NCI-H345 treated with DMSO at 0.1 percent for 48 hours (cell line): ENCODE results near the gene LBR.

Experiments
- DNase-seq: peaks from one replicate; lab custom pipeline; 2025; ENCODE audit not compliant: unreplicated experiment; lab: John Stamatoyannopoulos, UW

The LBR gene

DNA sequence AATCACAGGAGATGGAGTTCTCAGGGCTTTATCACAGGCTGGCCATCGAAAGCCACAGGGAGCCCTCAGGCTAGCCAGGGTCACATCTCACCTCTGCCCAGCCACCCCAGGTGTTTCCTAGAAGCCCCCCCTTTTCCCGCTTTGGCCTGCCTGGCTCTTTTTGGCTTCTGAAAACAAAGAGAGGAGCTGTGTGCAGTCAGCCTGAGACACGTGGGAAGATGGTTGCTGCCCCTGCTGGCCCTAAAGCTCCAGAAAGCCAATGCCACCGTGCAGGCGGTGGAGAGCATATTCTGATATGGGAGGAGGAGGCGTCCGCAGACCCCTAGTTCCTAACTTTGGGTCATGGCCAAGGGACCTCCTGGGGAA, 18.7 kb upstream of the LBR start:
- no peak for DNase-seq

DNA sequence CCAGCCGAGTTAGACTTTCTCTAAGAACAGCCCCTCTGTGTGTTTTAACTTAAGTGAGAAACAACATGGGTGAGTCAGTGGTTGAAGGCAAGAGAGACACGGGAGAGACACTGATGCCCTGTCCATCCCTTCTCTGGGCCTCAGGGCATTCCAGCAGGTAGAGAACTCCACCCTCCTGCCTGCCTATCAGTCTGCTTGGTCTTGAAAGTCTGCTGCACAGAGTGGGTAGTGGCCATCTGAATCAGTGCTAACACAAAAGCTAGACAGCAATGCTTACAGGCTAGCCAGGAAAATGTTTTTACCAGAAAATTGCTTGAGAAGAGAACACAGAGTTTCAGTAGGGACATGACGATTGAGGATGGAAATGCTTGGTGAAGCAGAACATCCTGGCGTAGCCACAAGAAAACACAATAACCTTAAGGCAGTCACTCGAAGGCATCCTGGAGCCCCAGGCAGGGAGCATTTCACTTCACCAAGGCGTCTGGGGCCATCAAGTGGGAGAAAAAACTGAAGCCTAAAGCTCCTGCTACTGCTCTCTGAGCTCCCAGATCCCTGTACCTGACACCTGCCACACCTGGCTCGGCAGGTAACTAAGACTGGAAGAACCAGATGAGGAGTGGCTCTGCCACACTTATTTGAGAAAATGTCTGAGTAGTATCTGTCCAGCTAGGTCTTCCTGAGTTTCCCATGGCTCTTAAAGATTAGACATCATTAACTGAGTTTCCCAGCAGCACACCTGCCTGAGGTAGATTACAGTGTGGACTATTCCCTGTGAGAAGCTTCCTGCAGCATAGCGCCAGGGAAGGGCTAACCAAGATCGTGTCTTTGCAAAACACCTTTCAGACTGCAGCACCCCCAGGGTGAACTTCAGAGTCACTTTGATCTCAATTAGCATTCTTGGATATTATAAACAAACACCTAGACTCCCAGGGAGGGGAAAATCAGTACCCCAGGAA, 18.1 kb upstream of the LBR start:
- DNase-seq, result no peak

GRCh38 chr1:225442123-225442505, 14.3 kb upstream of the LBR start:
- no peak for DNase-seq

- no peak for DNase-seq
These were observed 13.7 kb upstream of the LBR start for GRCh38 chr1:225441314-225442122.

DNA sequence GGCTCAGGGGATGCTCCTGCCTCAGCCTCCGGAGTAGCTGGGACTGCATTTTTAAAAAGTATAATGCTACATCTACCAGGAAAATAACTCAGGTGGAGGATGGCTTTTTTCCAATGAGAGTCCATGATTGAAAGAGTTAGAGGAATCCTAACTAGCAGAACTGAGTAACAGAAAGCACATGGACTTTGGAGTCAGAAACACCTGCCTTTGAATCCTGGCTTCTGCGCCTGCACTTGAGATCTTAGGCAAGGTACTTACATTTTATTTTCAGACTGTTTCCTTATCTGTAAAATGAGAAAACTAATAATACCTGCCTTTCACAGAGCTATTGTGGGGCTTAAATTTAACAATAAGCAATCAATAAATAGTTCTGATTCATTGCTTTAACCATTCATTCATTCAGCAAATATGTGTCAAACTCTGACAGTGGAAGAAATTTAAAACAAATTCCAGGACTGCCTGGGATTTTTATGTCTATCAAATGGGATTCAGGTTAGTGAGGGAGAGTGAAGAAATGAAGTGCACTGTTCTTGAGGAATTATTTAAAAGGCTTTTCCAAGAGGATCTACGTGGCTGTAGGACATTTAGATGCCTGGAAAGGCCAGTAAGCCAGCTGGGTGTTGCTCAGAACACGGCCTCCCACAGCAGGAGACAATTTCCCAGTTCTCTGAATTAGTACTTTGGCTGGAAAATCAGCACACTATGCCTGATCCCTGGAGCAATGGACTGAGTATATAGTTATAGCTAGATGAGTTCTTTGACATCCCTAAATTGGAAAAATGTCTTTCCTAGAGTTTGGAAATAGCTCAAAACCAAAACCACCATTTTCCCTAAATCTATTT, 12.8 kb upstream of the LBR start:
- DNase-seq, result no peak

DNA sequence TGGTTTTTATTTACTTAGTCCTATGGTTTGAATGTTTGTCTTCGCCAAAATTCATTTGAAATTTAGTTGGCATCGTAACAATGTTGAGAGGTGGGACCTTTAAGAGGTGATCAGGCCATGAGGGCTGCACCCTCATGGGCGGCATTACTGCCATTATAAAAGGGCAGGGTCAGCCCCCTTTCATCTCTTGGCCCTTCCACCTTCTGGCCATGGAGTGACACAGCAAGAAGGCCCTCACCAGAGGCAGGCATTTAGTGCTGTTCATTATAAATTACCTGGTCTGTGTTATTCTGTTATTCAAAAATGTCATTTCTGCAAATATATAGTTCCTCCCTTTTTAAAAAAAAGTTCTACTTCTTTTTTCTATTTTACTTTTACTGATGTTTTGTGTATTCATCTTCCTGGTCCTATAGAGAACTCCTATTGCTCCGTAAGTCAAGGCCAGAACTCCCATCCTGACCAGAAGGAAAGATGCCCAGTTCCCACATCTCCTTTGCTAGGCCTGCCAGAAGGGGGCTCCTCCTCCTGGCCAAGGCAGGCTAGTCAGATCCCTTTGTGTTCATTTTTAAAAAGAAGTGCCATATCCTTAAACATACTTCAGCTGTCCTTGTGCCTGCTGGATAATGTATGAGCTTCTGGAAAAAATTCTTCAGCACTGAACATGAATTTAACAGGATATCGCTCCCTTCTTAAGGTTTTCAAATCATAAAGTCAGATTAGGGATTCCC, 10.0 kb upstream of the LBR start:
- DNase-seq, result no peak

DNA sequence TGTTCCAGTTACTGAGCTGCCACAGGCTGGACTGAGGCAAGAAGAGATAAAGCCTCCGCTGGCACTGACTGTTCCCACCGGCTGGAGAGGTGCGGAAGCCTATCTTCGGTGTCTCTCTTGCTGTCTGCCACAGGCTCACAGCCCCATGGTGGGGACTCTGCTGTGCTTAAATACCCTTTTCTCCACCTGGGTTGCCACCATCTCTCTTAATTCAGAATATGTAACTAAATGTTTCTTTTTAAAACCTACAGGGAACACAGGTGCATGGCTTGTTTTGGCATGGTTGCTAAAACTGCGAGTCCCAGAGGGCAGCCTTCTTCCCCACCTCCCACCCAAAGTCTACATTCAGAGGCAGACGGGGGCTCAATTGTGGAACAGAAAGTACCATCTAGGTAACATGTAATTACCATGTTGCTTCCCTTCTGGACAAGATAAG, 8.1 kb upstream of the LBR start:
- no peak for DNase-seq

DNA sequence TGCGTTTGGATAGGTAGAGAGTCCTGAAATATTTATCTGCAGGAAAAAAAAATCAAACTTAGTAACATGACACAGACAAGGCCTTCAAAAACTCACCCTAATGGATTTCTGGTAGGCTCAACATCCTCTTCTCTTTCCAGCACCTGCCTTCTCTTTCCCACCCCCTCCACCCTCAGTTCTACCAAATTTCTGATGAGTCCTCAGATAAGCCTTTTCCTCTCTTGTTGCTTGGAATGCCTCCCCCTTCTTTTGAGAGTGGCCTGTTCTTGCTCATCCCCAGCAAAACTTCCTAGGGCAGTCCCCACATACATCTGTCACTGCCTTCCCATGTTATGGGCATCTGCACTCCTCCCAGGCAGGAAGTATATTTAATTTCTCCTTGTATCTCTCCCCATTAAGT, 7.6 kb upstream of the LBR start:
- DNase-seq, result no peak

GRCh38 chr1:225435076-225435475, 7.2 kb upstream of the LBR start:
- no peak for DNase-seq

DNA sequence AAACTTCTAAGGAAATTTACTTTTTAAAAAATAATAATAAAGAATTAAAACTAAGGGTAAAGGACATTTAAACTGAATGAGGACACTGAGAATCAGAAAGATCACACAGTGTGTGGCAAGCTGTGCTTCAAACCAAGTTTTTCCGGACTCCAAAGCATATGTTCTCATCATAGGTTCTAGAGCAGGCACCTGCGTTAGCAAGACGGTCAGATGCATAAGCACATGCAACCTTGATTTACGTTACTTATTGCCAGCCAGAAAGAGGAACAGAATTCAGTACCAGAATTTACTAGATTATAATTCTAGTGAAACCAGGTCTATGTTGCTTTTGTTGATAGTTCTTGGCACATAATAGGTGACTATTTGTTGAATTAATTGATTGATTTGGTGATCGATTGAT, 6.2 kb upstream of the LBR start:
- no peak for DNase-seq

- DNase-seq, result no peak
These were observed 3.4 kb upstream of the LBR start for GRCh38 chr1:225431081-225431863.

DNA sequence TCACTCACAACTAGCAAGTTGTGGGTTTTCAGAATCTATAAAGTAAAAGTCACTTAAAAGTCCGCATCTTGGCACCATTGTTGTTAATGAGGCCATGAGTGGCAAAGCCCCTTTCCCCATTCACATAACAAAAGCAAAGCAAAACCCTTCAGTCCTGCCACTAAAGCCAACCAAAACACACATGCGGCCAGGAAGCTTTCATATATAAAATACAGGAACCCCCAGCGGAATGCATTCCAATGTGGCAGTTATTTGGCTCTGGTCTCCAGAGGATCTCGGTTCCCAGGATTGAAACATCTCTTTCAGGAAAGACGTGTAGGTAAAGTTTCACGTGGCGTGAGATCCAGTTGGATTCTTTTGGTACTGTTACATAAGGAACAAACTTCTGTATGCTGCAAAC, 2.5 kb upstream of the LBR start:
- no peak for DNase-seq

GRCh38 chr1:225428881-225429455, 1.1 kb upstream of the LBR start:
- no peak for DNase-seq

GRCh38 chr1:225428068-225428880, 436 bp upstream of the LBR start:
- peak; percentile 91 for DNase-seq

DNA sequence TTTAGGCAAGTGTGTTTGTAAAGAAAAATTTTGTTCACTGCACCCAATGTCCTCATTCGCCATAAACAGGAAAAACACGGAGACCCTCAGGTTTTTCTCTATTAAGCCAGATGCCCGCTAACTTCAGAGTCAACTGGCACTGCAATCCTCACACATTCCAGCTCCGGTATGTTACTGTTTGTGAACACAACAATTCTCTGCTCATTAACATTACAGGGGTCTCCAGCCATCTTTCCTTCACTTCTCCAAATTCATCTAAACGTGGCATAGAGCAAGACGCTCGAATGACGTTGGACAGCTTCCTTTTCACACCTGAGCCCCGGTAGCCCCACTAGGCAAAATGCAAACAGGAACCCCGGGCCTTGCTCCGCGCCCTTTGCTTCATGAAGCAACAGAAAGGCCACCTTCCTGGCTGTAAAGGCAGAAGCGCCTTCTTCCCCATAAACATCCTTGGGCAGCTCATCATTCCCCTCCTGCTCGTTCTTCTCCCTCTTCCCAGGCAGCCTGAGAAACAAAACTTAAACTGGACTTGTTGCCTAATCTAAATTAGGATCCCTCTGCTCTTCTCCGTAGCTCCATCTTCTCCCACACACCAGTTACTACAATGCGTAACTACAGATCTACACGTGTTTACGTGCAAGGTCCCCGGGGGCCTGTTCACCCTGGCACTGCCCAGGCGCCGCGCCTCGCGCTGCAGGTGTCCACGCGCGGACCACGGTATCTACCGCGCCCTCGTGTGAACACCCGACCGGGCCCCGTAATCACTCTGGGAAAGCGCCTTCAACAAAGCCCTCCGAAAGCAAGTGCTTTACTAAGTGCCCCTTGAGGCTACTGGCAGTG, 1.2 kb downstream of the LBR start:
- no peak for DNase-seq

- DNase-seq, result no peak
These were observed 2.5 kb downstream of the LBR start for GRCh38 chr1:225425201-225425786.

DNA sequence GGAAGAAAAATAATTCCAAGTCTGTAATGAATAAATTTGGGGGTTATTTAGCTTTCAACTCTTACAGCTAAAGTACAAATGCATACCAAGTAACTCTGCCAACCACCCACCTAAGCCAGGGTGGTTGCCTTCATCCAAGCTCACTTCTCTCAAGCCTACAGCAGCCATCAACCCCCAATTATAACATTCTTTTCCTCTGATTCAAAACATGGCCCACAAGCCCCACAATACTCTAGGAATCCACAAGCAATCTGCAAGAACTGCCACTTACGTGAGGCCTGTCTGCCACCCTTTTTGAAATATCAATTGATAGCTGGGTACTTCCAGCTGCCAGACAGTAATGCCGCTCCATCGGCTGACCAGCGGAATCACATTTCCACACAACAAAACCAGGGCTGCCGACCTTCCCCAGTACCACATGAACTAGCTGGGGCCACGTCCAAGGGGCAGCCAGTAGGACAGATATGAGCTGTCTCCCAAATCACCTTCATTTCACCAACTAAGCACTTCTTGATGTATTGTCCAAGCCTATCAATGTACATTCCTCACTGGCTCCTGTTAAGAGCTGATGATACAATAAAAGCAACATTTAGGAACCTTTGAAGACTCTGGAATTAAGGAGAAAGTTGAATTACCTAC, 3.2 kb downstream of the LBR start:
- DNase-seq, result no peak
